H1 (cell line): Measurements from ENCODE around the gene SLC41A1. TPM values are rescaled to one million over a fixed set of nuclear protein-coding genes. Genes with fewer than 3 reads are reported as not detected.

Experiments used
- ASH2L ChIP-seq: fragments of 200-600, 300-600 bp; sonication (generic); IDR thresholded peaks from one replicate; pipeline ENCODE4 v1.7.1; 2017; ENCODE audit warnings: low read length
- BCL11A ChIP-seq, 2 experiments: IDR thresholded peaks; one replicate each; pipeline ENCODE4 v1.6.1; 2011; ENCODE audit warnings: low read depth in 2 of 2, low read length in 2 of 2, mild to moderate bottlenecking in 2 of 2
- CBX5 ChIP-seq: fragments of 300-800, 300-1000 bp; sonication (generic); IDR thresholded peaks from 2 replicates; pipeline ENCODE4 v1.7.1; 2016; ENCODE audit warnings: antibody characterized with exemption, low read length, low read depth
- CBX8 ChIP-seq: fragments of 300-800, 300-1000 bp; sonication (generic); IDR thresholded peaks from 2 replicates; pipeline ENCODE4 v1.7.1; 2016; ENCODE audit warnings: low read depth, low read length, borderline replicate concordance
- CHD1 ChIP-seq: IDR thresholded peaks from 2 replicates; pipeline ENCODE4 v1.6.1; 2012; ENCODE audit warnings: low read depth, low read length, improper control_type of control experiment
- CTBP2 ChIP-seq: IDR thresholded peaks from 2 replicates; pipeline ENCODE4 v1.7.0; 2011; ENCODE audit warnings: borderline replicate concordance, mild to moderate bottlenecking, moderate library complexity, mixed read lengths, low read length; ENCODE audit not compliant: insufficient read depth, insufficient read length
- EGR1 ChIP-seq: IDR thresholded peaks from 2 replicates; pipeline ENCODE4 v1.6.1; 2011; ENCODE audit warnings: low read depth, low read length, borderline replicate concordance
- FOSL1 ChIP-seq: IDR thresholded peaks from 2 replicates; pipeline ENCODE4 v1.6.1; 2011; ENCODE audit warnings: mild to moderate bottlenecking, low read depth, low read length, moderate library complexity; ENCODE audit not compliant: insufficient read depth
- HDAC6 ChIP-seq: IDR thresholded peaks from one replicate; pipeline ENCODE4 v1.7.1; 2012; ENCODE audit warnings: low read depth, mild to moderate bottlenecking, inconsistent platforms, low read length, moderate library complexity
- JUN ChIP-seq: IDR thresholded peaks from 2 replicates; pipeline ENCODE4 v1.6.1; 2011; ENCODE audit warnings: low read depth, mild to moderate bottlenecking, improper control_type of control experiment, low read length
- JUND ChIP-seq: IDR thresholded peaks from 2 replicates; pipeline ENCODE4 v1.6.1; 2011; ENCODE audit warnings: mild to moderate bottlenecking, improper control_type of control experiment, low read length
- KDM4A ChIP-seq: IDR thresholded peaks from one replicate; pipeline ENCODE4 v1.7.1; 2012; ENCODE audit warnings: low read depth, mild to moderate bottlenecking, moderate library complexity, low read length, inconsistent platforms; ENCODE audit not compliant: severe bottlenecking
- NANOG ChIP-seq: IDR thresholded peaks from 2 replicates; pipeline ENCODE4 v1.6.1; 2011; ENCODE audit warnings: low read length, low read depth, mild to moderate bottlenecking, inconsistent platforms; ENCODE audit not compliant: insufficient read depth, poor library complexity, severe bottlenecking
- PHF8 ChIP-seq: fragments of 200-600 bp; sonication (generic); conservative IDR thresholded peaks from 2 replicates; pipeline ENCODE4 v1.7.1; 2012; ENCODE audit warnings: low read depth, mild to moderate bottlenecking, inconsistent platforms, low read length, moderate library complexity
- POLR2AphosphoS5 ChIP-seq: IDR thresholded peaks from 2 replicates; pipeline ENCODE4 v1.6.1; 2011; ENCODE audit warnings: low read depth, low read length
- POU5F1 ChIP-seq: IDR thresholded peaks from 2 replicates; pipeline ENCODE4 v1.6.1; 2011; ENCODE audit warnings: low read depth, mild to moderate bottlenecking, low read length, moderate library complexity
- RAD21 ChIP-seq, 2 experiments: IDR thresholded peaks in 1 of 2; conservative IDR thresholded peaks in 1 of 2; 2 replicates each; pipeline ENCODE4 v1.6.1; 2011; ENCODE audit warnings: low read depth in 2 of 2, low read length in 2 of 2, improper control_type of control experiment in 1 of 2, inconsistent platforms in 1 of 2, mild to moderate bottlenecking in 1 of 2, moderate library complexity in 1 of 2
- RNF2 ChIP-seq: fragments of 200-900, 300-1000 bp; sonication (generic); IDR thresholded peaks from 2 replicates; pipeline ENCODE4 v1.7.1; 2016; ENCODE audit warnings: borderline replicate concordance, low read depth, mild to moderate bottlenecking, antibody characterized with exemption, low read length; ENCODE audit not compliant: poor library complexity, severe bottlenecking; ENCODE audit errors: missing control alignments
- SIX5 ChIP-seq: IDR thresholded peaks from 2 replicates; pipeline ENCODE4 v1.6.1; 2011; ENCODE audit warnings: mild to moderate bottlenecking, low read depth, low read length
- SP2 ChIP-seq: IDR thresholded peaks from 2 replicates; pipeline ENCODE4 v1.6.1; 2012; ENCODE audit warnings: mild to moderate bottlenecking, low read length, inconsistent platforms
- SRF ChIP-seq: IDR thresholded peaks from 2 replicates; pipeline ENCODE4 v1.6.1; 2011; ENCODE audit warnings: mild to moderate bottlenecking, low read depth, low read length, moderate library complexity
- TBP ChIP-seq: IDR thresholded peaks from 2 replicates; pipeline ENCODE4 v1.6.1; 2011; ENCODE audit warnings: low read depth, low read length, improper control_type of control experiment
- polyA plus RNA-seq, 7 experiments: library from polyadenylated mRNA; depleted of rRNA in 3 of 7; stranded (reverse) in 5 of 7; unstranded in 2 of 7; fragments of >200 nt in 5 of 7; fragments of 200-250 nt in 2 of 7; gene quantifications; 1 replicate in 5 of 7; 2 replicates in 1 of 7; 4 replicates in 1 of 7; pipeline versions ENCODE4 v1.2.1 to v1.2.3, GENCODE V29; 2011 to 2013; ENCODE audit warnings: missing spikeins in 2 of 7, mixed read lengths in 2 of 7
- total RNA-seq: library from RNA; stranded (reverse); fragmentation: NEBNext Ultra II Directional; extraction: Animal tissue kit (Norgen Biotek cat#: 25700); gene quantifications from 2 replicates; pipeline ENCODE4 v1.2.1, GENCODE V29; 2021
- TF ChIP-seq, protein P1 (sequence below): IDR thresholded peaks from 2 replicates; pipeline ENCODE4 v1.6.1; 2012; ENCODE audit warnings: inconsistent platforms
- TF ChIP-seq, protein P2 (sequence below): IDR thresholded peaks from 2 replicates; pipeline ENCODE4 v1.6.1; 2012; ENCODE audit warnings: inconsistent platforms

Gene SLC41A1
- total and polyA plus RNA-seq, 2 of the 8 experiments (the other 6 are each of a cell fraction or from before 2014, with no cell fraction given), result 41.2 to 42.3 TPM

DNA sequence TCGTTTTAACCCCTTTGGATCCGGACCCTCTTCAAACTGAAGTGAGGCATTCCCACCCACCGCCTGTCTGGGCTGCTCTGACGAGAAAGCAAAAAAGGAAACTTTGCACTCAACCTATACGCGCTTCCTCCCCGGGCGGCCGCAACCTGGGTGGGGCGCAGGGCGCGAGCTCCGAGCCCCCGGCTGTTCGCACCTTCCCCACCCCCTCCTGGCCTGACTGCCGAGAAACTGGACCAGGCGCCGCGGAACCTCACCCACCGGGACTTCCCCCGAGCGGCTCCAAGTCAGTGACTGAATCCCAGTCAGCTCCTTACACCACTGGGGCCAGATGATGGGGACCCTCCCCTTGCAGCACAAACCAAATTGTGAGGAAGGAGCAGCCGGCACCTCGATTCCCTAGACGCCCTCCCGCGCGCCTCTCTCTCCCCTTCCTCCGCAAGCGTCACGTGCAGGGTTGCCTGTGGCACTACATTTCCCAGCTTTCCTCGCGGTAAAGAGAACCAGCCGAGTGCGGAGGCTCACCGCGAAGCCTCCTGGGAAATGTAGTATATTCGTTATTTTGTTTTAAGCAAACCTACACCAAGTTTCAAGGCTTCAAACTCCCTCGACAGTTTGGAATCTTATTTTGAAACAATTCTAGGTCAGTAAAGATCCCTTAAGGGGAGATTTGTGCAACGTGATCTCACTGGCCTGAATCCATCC is 37.8 kb downstream of the SLC41A1 start, which contains the start of gene RAB29 (continued):
- TF ChIP-seq SIX5, result peak; percentile 98
- no peak for TF ChIP-seq CBX8
- TF ChIP-seq SRF, result no peak
- no peak for TF ChIP-seq POLR2AphosphoS5
- no peak for TF ChIP-seq FOSL1
- no peak for TF ChIP-seq JUN
- no peak for TF ChIP-seq NANOG
- TF ChIP-seq CTBP2, result no peak
- TF ChIP-seq JUND, result no peak
- no peak for TF ChIP-seq POU5F1
- no peak for TF ChIP-seq BCL11A (IDR thresholded peaks at IDR 0.05; ENCODE audit: low read depth in 2 of 2, low read length in 2 of 2)
- TF ChIP-seq, protein P1, sequence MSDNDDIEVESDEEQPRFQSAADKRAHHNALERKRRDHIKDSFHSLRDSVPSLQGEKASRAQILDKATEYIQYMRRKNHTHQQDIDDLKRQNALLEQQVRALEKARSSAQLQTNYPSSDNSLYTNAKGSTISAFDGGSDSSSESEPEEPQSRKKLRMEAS, result peak; percentile 88
- TF ChIP-seq KDM4A, result peak; percentile 89
- TF ChIP-seq HDAC6, result no peak
- no peak for TF ChIP-seq RNF2
- no peak for TF ChIP-seq SP2
- no peak for TF ChIP-seq CBX5
- peak; percentile 37; the same call in 1 of the 2 replicates for TF ChIP-seq PHF8
- TF ChIP-seq, protein P2, sequence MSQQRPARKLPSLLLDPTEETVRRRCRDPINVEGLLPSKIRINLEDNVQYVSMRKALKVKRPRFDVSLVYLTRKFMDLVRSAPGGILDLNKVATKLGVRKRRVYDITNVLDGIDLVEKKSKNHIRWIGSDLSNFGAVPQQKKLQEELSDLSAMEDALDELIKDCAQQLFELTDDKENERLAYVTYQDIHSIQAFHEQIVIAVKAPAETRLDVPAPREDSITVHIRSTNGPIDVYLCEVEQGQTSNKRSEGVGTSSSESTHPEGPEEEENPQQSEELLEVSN, result peak; percentile 77
- TF ChIP-seq CHD1, result no peak
- TF ChIP-seq TBP, result peak; percentile 53; the same call in 1 of the 2 replicates
- TF ChIP-seq ASH2L, result peak; percentile 53
- no peak for TF ChIP-seq EGR1
- no peak for TF ChIP-seq RAD21 (IDR thresholded peaks at IDR 0.05 in 1 of 2, conservative IDR thresholded peaks at IDR 0.05 in 1 of 2; ENCODE audit: low read depth in 2 of 2, low read length in 2 of 2)
